Central memory CD4-positive, alpha-beta T cell (primary cell): ENCODE measurements around the gene TSPAN4.

ENCODE experiments used
- DNase-seq: peaks from one replicate; pipeline ENCODE4 v3.0.0; 2022

Gene TSPAN4

GRCh38 chr11:868394-868793 lies 25.7 kb downstream of the TSPAN4 start:
- no peak for DNase-seq

GRCh38 chr11:868802-869201 lies 26.1 kb downstream of the TSPAN4 start:
- no peak for DNase-seq

- DNase-seq, result no peak
Measured at GRCh38 chr11:869399-870126, 26.9 kb downstream of the TSPAN4 start.

GRCh38 chr11:870127-870413 lies 27.4 kb downstream of the TSPAN4 start:
- DNase-seq, result no peak

- DNase-seq, result no peak
Measured at GRCh38 chr11:870418-870817, 27.8 kb downstream of the TSPAN4 start.

GRCh38 chr11:871472-871871 lies 28.8 kb downstream of the TSPAN4 start:
- DNase-seq, result no peak

GRCh38 chr11:872799-873198 lies 30.1 kb downstream of the TSPAN4 start:
- DNase-seq, result no peak

GRCh38 chr11:873706-874105 lies 31.1 kb downstream of the TSPAN4 start:
- DNase-seq, result no peak

- DNase-seq, result no peak
Measured at GRCh38 chr11:875203-875602, 32.6 kb downstream of the TSPAN4 start.

- DNase-seq, result no peak
Measured at GRCh38 chr11:875769-876301, 33.2 kb downstream of the TSPAN4 start.

- DNase-seq, result no peak
Measured at GRCh38 chr11:876545-876944, 33.9 kb downstream of the TSPAN4 start.

- DNase-seq, result no peak
Measured at GRCh38 chr11:877565-877964, 34.9 kb downstream of the TSPAN4 start.

- DNase-seq, result no peak
Measured at GRCh38 chr11:880447-880846, 37.8 kb downstream of the TSPAN4 start.

- DNase-seq, result no peak
Measured at GRCh38 chr11:882596-882995, 39.9 kb downstream of the TSPAN4 start.

- DNase-seq, result no peak
Measured at GRCh38 chr11:883527-883926, 40.9 kb downstream of the TSPAN4 start.

GRCh38 chr11:884578-885070 lies 42.0 kb downstream of the TSPAN4 start:
- DNase-seq, result no peak

GRCh38 chr11:886568-886967 lies 43.9 kb downstream of the TSPAN4 start:
- DNase-seq, result no peak

GRCh38 chr11:887589-887988 lies 44.9 kb downstream of the TSPAN4 start:
- no peak for DNase-seq

- no peak for DNase-seq
Measured at GRCh38 chr11:888310-889212, 45.9 kb downstream of the TSPAN4 start.

- no peak for DNase-seq
Measured at GRCh38 chr11:889257-889656, 46.6 kb downstream of the TSPAN4 start.

- no peak for DNase-seq
Measured at GRCh38 chr11:889687-890475, 47.2 kb downstream of the TSPAN4 start.

GRCh38 chr11:890794-891540 lies 48.3 kb downstream of the TSPAN4 start:
- no peak for DNase-seq
